Stimulated activated CD4-positive, alpha-beta T cell treated with anti-CD3 and anti-CD28 coated beads, TNF-alpha, amount 100 ng/mL, for 4 hours (primary cell): ENCODE data around the gene REG4.
"Not testable (repeated sequence)": the region's sequence is repeated elsewhere in the genome, so short reads cannot be mapped to it uniquely, and the experiment has no call there.

Experiments used
- DNase-seq, 3 experiments: peaks; one replicate each; pipeline ENCODE4 v3.0.0-alpha.2; 2020; ENCODE audit warnings: low read depth in 3 of 3

The REG4 gene

GRCh38 chr1:119811387-119811786 is at the start of gene REG4:
Gene REG4 (minus strand): TSS chr1:119811460. CDS start chr1:119808769, 2,691 bp downstream.
- no peak for DNase-seq

GRCh38 chr1:119859647-119860046 is 48.4 kb upstream of the REG4 start:
- no peak for DNase-seq

- DNase-seq, result not testable (repeated sequence)
Observed at GRCh38 chr1:119858556-119859214, 47.4 kb upstream of the REG4 start.

GRCh38 chr1:119858126-119858525 is 46.9 kb upstream of the REG4 start:
- DNase-seq, result no peak

- DNase-seq, result no peak
Observed at GRCh38 chr1:119853155-119853554, 41.9 kb upstream of the REG4 start.

- DNase-seq, result not testable (repeated sequence)
Observed at GRCh38 chr1:119844206-119844605, 32.9 kb upstream of the REG4 start.

GRCh38 chr1:119841306-119841705 is 30.0 kb upstream of the REG4 start:
- no peak for DNase-seq

- no peak for DNase-seq
Observed at GRCh38 chr1:119840745-119841144, 29.5 kb upstream of the REG4 start.

- DNase-seq, result no peak
Observed at GRCh38 chr1:119838236-119838635, 27.0 kb upstream of the REG4 start.

GRCh38 chr1:119834990-119835389 is 23.7 kb upstream of the REG4 start:
- DNase-seq, result no peak

- no peak for DNase-seq
Observed at GRCh38 chr1:119831027-119831426, 19.8 kb upstream of the REG4 start.

- DNase-seq, result no peak
Observed at GRCh38 chr1:119829625-119830024, 18.4 kb upstream of the REG4 start.

- not testable (repeated sequence) for DNase-seq
Observed at GRCh38 chr1:119829006-119829405, 17.7 kb upstream of the REG4 start.

GRCh38 chr1:119828266-119828665 is 17.0 kb upstream of the REG4 start:
- no peak for DNase-seq

- no peak for DNase-seq
Observed at GRCh38 chr1:119827010-119827409, 15.8 kb upstream of the REG4 start.

- no peak for DNase-seq
Observed at GRCh38 chr1:119822406-119822805, 11.1 kb upstream of the REG4 start.

- no peak for DNase-seq
Observed at GRCh38 chr1:119818181-119818580, 6.9 kb upstream of the REG4 start.

- no peak for DNase-seq
Observed at GRCh38 chr1:119816407-119816806, 5.1 kb upstream of the REG4 start.

GRCh38 chr1:119815928-119816327 is 4.7 kb upstream of the REG4 start:
- no peak for DNase-seq

- DNase-seq, result no peak
Observed at GRCh38 chr1:119815361-119815760, 4.1 kb upstream of the REG4 start.

- DNase-seq, result no peak
Observed at GRCh38 chr1:119814288-119814687, 3.0 kb upstream of the REG4 start.

- DNase-seq, result no peak
Observed at GRCh38 chr1:119811985-119812557, 811 bp upstream of the REG4 start.

GRCh38 chr1:119808972-119809550 is 2.2 kb downstream of the REG4 start:
- DNase-seq, result peak; percentile 21 to 36 (median 26)
